ENCODE results near the gene C19orf47.

Gene C19orf47

DNA sequence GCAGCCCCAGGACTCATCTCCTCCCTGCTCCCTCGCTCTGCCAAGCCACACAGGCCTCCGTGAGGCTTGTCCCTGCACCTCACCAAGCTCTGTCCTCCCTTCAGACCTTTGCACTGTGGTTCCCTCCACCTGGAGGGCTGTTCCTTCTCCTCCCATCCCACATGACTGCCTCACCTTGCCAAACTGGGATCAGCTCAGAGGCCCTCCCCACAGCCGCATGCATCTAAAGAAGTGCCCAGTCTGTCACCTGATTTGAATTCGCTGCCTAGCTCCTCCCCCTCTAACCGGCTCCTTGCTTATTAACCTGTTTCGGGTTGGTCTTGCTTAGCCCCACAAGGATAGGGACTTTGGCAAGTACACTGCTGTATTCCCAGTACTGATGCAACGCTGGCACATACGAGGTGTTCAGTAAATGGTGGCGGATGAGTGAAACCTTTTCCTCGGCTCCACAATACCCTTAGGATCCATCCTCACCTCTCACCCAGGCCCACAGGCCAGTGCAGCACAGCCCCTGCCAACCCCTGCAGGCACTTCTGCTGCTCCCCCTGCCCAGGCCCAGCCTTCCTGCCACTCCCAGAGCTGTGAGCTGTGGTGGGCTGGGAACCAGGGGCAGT, 67.5 kb downstream of the C19orf47 start:
- no peak for DNase-seq

GRCh38 chr19:40279761-40280607, 68.2 kb downstream of the C19orf47 start:
- DNase-seq: no peak

- no peak for DNase-seq
Observed at GRCh38 chr19:40279120-40279551, 69.1 kb downstream of the C19orf47 start.

GRCh38 chr19:40278361-40279035, 69.7 kb downstream of the C19orf47 start:
- no peak for DNase-seq

GRCh38 chr19:40277356-40278059, 70.7 kb downstream of the C19orf47 start:
- DNase-seq: no peak

- no peak for DNase-seq
Observed at GRCh38 chr19:40274585-40275544, 73.3 kb downstream of the C19orf47 start.

DNA sequence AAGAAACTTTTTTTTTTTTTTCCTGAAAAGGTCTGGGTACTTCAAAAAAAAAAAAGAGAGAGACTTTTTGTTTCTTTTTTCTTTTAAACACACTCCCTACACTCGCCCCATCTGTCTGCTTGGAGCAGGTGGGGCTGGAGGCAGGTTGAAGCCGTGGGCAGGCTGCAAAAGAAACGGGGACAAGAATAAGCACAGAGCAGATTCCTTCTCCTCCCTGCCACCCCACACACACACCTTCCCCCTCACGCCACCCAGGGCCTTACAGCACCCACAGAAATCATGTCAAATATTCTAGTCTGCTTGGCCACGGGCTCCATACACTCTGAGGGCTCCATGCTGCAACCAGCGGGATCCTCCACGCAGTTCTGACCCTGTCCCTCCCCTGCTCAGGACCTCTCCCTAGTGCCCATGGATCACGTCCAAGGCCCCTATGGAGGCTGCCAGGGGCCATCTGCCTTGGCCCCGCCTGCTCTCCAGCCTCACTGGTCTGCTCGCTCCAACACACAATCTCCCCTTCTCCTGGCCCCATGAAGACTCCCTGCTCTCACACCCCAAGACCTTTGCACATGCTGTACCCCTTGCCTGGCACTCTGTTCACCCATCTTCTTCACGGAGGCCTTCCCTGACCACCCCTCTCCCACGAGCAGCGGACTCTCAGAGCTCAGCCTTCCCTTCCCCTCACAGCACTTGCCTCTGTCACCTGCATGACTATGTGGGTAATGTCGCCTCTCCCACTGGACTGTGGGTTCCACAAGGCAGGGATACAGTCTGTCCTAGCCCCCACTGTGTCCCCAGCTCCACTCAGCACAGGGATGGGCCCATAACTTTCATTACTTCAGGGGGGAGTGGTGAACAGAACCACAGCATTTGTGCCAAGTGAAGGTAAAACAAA, 74.5 kb downstream of the C19orf47 start:
- DNase-seq: no peak

GRCh38 chr19:40272261-40272660, 75.9 kb downstream of the C19orf47 start:
- DNase-seq: no peak

GRCh38 chr19:40271706-40272105, 76.5 kb downstream of the C19orf47 start:
- DNase-seq: no peak

- no peak for DNase-seq
Observed at GRCh38 chr19:40270362-40271089, 77.7 kb downstream of the C19orf47 start.
